Mucosa of rectum (tissue), 2 donors: Measurements from ENCODE around the gene EGR4.

Experiments
- H3K27ac ChIP-seq, 2 donors: one replicate each; pipeline ENCODE4 v1.7.0; 2013; ENCODE audit warnings: inconsistent platforms in 2 of 2, low read depth in 2 of 2, low read length in 2 of 2
- H3K27me3 ChIP-seq, 2 donors: one replicate each; pipeline ENCODE4 v1.7.0; 2013; ENCODE audit warnings: low read length in 2 of 2; ENCODE audit not compliant: control insufficient read depth in 2 of 2, insufficient read depth in 2 of 2
- H3K36me3 ChIP-seq, 2 donors: one replicate each; pipeline ENCODE4 v1.7.0; 2013; ENCODE audit warnings: low read length in 2 of 2; ENCODE audit not compliant: control insufficient read depth in 2 of 2, insufficient read depth in 2 of 2
- H3K4me1 ChIP-seq, 2 donors: one replicate each; pipeline ENCODE4 v1.7.0; 2013; ENCODE audit warnings: low read length in 2 of 2, mild to moderate bottlenecking in 1 of 2; ENCODE audit not compliant: control insufficient read depth in 2 of 2, insufficient read depth in 2 of 2
- H3K4me3 ChIP-seq, 2 donors: one replicate each; pipeline ENCODE4 v1.7.0; 2013; ENCODE audit warnings: low read length in 2 of 2
- H3K9ac ChIP-seq, 2 donors: one replicate each; pipeline ENCODE4 v1.7.0; 2013; ENCODE audit warnings: low read length in 2 of 2, low read depth in 1 of 2, mild to moderate bottlenecking in 1 of 2
- H3K9me3 ChIP-seq, 2 donors: one replicate each; pipeline ENCODE4 v1.7.0; 2013; ENCODE audit warnings: low read length in 2 of 2; ENCODE audit not compliant: control insufficient read depth in 2 of 2
- donor health status: healthy.
- donor health status: Normal muscosa, but diverticular disease.

EGR4 gene

GRCh38 chr2:73253400-73253799 lies 39.9 kb downstream of the EGR4 start:
- Histone ChIP-seq H3K36me3 (peaks cover 53 to 58% of the 10 kb centered on the region in 2 donors), H3K27ac (no peak overlapping the region)

GRCh38 chr2:73252238-73253027 lies 40.9 kb downstream of the EGR4 start:
- no peak overlapping the region for H3K4me3 ChIP-seq
- H3K27ac ChIP-seq: no peak overlapping the region
- H3K9ac ChIP-seq: no peak overlapping the region
- peaks cover 60 to 66% of the 10 kb centered on the region in 2 donors for H3K36me3 ChIP-seq
- H3K27me3 ChIP-seq: no peaks in the 10 kb centered on the region
- H3K9me3 ChIP-seq: no peaks in the 10 kb centered on the region
- H3K4me1 ChIP-seq: no peaks in the 10 kb centered on the region

More at GRCh38 chr2:73253400-73253799, 39.9 kb downstream of the EGR4 start:
- H3K9me3 ChIP-seq: no peaks in the 10 kb centered on the region
- no peak overlapping the region for H3K9ac ChIP-seq
- H3K27me3 ChIP-seq: no peaks in the 10 kb centered on the region
- no peaks in the 10 kb centered on the region for H3K4me1 ChIP-seq
- H3K4me3 ChIP-seq: no peak overlapping the region

GRCh38 chr2:73250872-73251846 lies 42.2 kb downstream of the EGR4 start:
- Histone ChIP-seq H3K9me3 (no peaks in the 10 kb centered on the region), H3K4me1 (no peaks in the 10 kb centered on the region), H3K27ac (no peak overlapping the region), H3K36me3 (peaks cover 72 to 79% of the 10 kb centered on the region in 2 donors), H3K4me3 (no peak overlapping the region), H3K9ac (no peak overlapping the region), H3K27me3 (no peaks in the 10 kb centered on the region)

GRCh38 chr2:73249636-73250035 lies 43.7 kb downstream of the EGR4 start:
- Histone ChIP-seq H3K27ac (no peak overlapping the region), H3K4me1 (no peaks in the 10 kb centered on the region), H3K36me3 (peaks cover 87 to 89% of the 10 kb centered on the region in 2 donors), H3K4me3 (no peak overlapping the region), H3K9ac (no peak overlapping the region), H3K9me3 (no peaks in the 10 kb centered on the region), H3K27me3 (no peaks in the 10 kb centered on the region)

- Histone ChIP-seq H3K36me3 (peaks cover 87% of the 10 kb centered on the region in 2 donors), H3K27ac (no peak overlapping the region), H3K9ac (no peak overlapping the region), H3K27me3 (no peaks in the 10 kb centered on the region), H3K4me1 (no peaks in the 10 kb centered on the region), H3K9me3 (no peaks in the 10 kb centered on the region), H3K4me3 (no peak overlapping the region)
Measured at GRCh38 chr2:73246850-73247249, 46.5 kb downstream of the EGR4 start.

GRCh38 chr2:73244580-73244979 lies 48.8 kb downstream of the EGR4 start:
- H3K9me3 ChIP-seq: no peaks in the 10 kb centered on the region
- no peaks in the 10 kb centered on the region for H3K4me1 ChIP-seq
- H3K27ac ChIP-seq: no peak overlapping the region
- H3K9ac ChIP-seq: no peak overlapping the region
- H3K4me3 ChIP-seq: no peak overlapping the region
- H3K36me3 ChIP-seq: peaks cover 80 to 83% of the 10 kb centered on the region in 2 donors
- H3K27me3 ChIP-seq: no peaks in the 10 kb centered on the region

- Histone ChIP-seq H3K4me3 (no peak overlapping the region), H3K27ac (no peak overlapping the region), H3K9ac (no peak overlapping the region), H3K36me3 (peaks cover 77 to 82% of the 10 kb centered on the region in 2 donors), H3K9me3 (no peaks in the 10 kb centered on the region), H3K27me3 (no peaks in the 10 kb centered on the region), H3K4me1 (no peaks in the 10 kb centered on the region)
Measured at GRCh38 chr2:73243884-73244570, 49.3 kb downstream of the EGR4 start.
